ENCODE results near the gene ACTR1A. TPM values are rescaled to one million over a fixed set of nuclear protein-coding genes. Genes with fewer than 3 reads are reported as not detected.
"Not testable (repeated sequence)": the region's sequence is repeated elsewhere in the genome, so short reads cannot be mapped to it uniquely, and the experiment has no call there.

ACTR1A gene
- total RNA-seq (2014; rRNA removed; shearing (Covaris generic)) = 78.5 and 93.2 TPM in 2 replicates
- 64.8 and 78.4 TPM in 2 replicates for polyA plus RNA-seq (2014; cell fraction: nucleus; rRNA removed)

DNA sequence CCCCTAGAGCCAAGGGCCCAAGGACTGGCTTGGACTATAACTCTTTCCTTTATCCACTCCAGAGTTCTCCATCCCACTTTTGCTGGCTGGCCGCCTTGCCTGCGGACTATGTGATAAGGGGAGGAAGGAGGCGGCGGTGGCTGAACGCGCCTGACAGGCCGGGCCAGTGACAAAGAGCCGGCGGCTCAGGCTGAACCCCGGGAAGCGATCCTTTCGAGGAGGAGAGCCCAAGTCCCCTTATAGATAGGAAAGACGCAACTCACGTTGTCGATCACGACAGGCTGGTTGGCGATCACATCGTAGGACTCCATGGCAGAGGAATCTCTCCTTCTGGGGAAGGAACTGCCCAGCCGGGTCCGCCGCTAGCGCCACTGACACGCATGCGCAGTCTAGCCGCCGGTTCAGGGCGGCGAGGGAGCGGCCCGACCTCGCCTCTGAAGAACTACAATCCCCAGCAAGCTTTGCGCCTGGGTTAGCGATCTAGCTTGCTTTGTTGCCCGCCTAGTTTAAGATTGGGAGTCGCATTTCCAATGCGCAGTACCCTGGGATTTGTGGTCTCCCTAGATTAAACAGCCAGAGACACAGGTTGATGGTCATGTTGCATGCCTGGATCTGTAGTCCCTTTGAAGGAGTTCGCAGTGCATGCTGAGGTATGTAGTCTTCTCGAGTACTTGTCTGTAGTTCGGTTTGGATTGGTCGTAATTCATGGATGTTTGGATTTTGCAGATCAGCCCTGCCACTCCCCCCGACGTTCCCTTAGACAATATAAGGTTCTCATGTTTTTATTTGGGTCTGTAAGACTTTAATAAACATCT is at the start of gene ACTR1A:
ACTR1A (minus strand) TSS at position 376 of the 815 bp plus-strand sequence; CDS start at position 311, 65 bp downstream.
- DNase-seq (ENCODE audit: extremely low read depth, low read depth) = peak; percentile 98

DNA sequence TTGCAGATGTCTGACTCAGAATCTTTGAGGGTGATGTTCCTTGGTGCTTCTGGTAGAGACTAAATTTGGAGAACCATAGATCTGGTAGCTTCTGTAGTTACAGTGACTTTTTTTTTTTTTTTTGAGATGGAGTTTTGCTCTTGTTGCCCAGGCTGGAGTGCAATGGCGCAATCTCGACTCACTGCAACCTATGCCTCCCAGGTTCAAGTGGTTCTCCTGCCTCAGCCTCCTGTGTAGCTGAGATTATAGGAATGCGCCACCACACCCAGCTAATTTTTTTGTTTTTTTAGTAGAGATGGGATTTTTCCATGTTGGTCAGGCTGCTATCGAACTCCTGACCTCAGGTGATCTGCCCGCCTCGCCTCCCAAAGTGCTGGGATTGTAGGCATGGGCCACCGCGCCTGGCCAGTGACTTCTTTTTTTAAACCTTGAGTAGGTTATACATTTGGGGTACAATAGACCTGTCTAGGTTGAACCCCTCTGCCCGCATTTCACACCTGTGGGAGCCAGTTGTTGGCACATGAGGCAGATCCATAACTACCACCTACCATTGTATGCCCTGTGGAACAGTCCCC is 48.2 kb upstream of the ACTR1A start:
- no peak for DNase-seq (ENCODE audit: extremely low read depth, low read depth)

- no peak for DNase-seq (ENCODE audit: extremely low read depth, low read depth)
These were observed 47.0 kb upstream of the ACTR1A start for GRCh38 chr10:102549549-102549948.

GRCh38 chr10:102546606-102547320 is 44.3 kb upstream of the ACTR1A start:
- DNase-seq (ENCODE audit: extremely low read depth, low read depth) = no peak

- no peak for DNase-seq (ENCODE audit: extremely low read depth, low read depth)
These were observed 43.5 kb upstream of the ACTR1A start for GRCh38 chr10:102545997-102546396.

- DNase-seq (ENCODE audit: extremely low read depth, low read depth) = no peak
These were observed 42.9 kb upstream of the ACTR1A start for GRCh38 chr10:102545265-102545871.

DNA sequence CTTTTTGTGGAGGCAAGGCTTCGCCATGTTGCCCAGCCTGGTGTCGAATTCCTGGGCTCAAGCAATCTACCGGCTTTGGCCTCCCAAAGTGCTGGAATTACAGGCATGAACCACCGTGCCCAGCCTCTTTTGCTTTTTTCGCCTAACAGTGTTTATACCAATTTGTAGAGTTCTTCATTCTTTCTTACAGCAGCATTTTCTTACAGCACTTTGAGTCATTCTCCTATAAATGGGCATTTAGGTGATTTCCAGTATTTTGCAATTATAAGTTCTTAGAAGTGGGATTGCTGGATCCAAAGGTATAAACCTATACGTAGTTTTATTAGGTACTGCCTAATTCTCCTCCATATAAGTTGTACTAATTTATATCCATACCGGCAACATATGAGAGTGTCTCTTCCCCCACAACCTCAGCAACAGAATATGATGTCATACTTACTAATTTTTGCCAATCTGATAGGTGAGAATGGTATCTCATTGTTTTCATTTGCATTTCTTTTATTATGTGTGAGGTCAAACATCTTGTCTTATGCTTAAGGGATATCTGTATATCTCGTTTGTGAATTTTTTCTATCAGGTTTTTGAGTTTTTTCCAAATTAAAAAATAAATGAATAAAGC is 40.4 kb upstream of the ACTR1A start:
- DNase-seq (ENCODE audit: extremely low read depth, low read depth) = no peak

DNA sequence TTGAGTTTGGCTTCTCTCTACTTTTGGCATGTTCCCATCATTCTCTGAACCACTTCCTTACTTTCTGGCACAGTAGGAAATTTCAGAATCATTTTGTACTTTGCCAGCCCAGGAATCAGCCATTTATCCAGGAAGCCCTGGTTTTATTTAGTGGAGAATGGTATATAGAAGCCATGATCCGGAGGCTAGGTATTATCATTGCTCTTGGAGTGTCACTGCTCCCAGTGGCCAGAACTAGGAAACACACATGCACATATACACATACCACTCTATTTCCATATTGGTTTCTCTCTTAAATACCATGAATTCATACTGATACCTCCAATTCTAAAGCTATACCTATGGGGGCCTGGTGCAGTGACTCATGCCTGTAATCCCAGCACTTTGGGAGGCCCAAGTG is 37.5 kb upstream of the ACTR1A start:
- DNase-seq (ENCODE audit: extremely low read depth, low read depth) = no peak

DNA sequence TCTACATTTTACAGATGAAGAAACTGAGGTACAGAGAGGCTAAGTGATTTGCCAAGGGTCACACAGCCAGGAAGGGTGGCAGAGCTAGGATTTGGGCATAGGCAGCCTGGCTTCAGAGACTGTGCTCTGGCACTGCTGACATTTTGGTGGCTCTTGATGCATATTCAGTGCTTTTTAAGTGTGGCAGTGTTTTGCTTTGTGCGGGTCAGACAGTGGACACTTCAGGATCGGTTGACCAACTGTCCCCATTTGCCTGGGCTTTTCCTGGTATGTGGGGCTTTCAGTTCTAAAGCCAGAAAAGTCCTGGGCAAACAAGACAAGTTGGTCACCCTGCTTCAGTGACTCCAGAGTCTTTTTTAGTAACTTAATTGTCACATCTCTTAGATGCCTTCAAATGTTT is 36.3 kb upstream of the ACTR1A start:
- no peak for DNase-seq (ENCODE audit: extremely low read depth, low read depth)

DNA sequence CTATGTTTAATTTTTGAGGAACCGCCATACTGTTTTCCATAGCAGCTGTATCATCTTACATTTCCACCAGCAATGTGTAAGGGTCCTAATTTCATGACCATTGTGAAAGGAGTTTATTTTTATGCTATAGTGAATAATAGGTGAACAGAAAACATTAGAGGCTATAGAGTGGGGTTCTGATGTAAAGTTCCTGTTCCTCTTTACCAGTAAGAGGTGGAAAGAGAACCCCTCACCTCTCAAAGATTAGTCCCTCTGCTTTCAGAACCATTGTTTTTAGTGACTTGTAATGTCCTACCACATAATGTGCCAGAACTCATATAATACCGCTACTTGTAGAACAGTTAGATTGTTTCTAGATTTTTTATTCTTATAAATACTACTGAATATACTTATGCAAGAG is 35.4 kb upstream of the ACTR1A start:
- DNase-seq (ENCODE audit: extremely low read depth, low read depth) = no peak

DNA sequence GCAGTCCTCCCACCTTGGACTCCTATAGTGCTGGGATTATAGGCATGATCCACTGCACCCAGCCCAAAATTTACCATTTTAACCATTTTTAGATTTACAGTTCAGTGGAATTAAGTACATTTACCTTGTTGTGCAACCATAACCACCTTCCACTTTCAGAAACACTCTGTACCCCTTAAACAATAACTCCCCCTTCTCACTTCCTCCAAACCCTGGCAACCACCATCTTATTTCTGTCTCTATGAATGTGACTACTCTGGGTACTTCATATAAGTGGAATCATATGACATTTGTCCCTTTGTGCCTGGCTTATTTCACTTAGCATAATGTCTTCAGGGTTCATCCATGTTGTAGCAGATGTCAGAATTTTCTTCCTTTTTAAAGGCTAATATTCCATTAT is 34.9 kb upstream of the ACTR1A start:
- DNase-seq (ENCODE audit: extremely low read depth, low read depth) = no peak

DNA sequence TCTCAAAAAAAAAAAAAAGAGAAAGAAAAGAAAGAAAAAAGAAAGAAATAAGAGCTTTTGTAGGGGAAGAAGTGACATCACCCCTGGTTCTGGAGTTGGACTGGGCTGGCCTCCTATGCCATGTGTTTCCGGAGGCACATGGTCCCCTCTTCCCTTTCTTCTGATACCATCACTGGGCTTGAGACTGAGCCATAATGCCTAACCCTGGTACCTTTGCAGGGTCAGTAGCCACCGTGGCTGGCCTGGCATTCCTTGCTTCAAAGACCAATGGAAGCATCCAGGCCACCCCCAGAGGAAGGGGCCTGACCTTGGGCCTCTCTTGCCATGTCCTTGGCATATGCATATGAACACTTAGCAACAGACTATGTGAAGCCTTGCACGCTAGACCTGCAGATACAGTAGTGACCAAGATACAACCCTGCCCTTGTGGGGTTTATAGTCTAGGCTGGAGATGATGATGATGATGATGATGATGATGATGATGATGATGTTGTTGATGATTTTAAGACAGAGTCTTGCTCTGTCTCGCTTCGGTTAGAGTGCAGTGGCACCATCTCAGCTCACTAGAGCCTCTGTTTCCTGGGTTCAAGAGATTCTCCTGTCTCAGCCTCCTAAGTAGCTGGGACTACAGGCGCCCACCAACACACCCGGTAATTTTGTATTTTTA is 33.1 kb upstream of the ACTR1A start:
- DNase-seq (ENCODE audit: extremely low read depth, low read depth) = no peak

DNA sequence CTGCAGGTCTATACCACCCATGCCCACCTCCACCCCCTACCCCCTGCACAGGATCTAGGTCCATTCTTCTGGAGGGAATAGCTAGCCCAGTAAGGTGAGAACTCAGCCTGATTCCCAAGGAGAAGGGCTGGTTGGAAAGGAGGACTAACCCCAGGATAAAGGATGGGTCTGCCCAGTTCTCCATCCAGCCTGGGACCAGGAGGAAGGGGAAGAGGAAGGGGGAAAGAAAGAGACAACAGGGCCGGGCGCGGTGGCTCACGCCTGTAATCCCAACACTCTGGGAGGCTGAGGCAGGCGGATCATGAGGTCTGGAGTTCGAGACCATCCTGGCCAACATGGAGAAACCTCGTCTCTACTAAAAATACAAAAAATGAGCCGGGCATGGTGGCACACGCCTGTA is 32.5 kb upstream of the ACTR1A start:
- not testable (repeated sequence) for DNase-seq (ENCODE audit: extremely low read depth, low read depth)

DNA sequence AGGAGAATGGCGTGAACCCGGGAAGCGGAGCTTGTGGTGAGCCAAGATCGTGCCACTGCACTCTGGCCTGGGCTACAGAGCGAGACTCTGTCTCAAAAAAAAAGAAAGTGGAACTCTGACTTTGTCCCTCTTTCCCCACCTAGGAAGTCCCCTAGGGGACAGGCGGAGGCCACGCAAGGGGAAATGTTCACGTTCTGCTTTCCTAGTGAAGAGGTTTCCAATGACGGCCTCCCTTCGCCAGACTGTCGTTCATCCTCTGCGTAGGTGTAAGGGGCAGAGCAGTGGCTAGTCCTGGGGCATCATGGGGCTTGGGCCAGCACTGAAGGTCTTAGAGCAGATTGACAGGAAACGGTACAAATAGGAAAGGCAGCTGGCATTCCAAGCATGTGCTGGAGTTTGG is 31.8 kb upstream of the ACTR1A start:
- DNase-seq (ENCODE audit: extremely low read depth, low read depth) = no peak

DNA sequence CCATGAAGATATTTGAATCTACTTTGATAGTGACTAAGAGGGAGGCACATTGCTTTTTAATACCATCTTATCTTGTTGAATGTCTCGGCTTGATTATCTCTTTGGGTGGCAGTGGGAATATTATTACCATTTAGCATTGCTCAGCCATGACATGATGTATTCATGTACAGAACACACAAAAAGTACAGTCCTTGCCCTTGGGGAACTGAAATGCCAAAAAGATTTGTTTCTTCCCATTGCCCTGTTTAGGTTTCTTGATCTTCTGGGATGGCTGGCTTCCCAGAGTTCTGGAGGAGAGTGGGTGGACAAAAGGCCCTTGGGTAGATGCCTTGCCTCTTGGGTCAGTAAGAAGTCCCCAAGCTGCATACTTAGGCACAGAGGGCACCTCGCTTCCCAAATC is 25.0 kb upstream of the ACTR1A start:
- DNase-seq (ENCODE audit: extremely low read depth, low read depth) = no peak

- DNase-seq (ENCODE audit: extremely low read depth, low read depth) = no peak
These were observed 22.2 kb upstream of the ACTR1A start for GRCh38 chr10:102524746-102525145.

DNA sequence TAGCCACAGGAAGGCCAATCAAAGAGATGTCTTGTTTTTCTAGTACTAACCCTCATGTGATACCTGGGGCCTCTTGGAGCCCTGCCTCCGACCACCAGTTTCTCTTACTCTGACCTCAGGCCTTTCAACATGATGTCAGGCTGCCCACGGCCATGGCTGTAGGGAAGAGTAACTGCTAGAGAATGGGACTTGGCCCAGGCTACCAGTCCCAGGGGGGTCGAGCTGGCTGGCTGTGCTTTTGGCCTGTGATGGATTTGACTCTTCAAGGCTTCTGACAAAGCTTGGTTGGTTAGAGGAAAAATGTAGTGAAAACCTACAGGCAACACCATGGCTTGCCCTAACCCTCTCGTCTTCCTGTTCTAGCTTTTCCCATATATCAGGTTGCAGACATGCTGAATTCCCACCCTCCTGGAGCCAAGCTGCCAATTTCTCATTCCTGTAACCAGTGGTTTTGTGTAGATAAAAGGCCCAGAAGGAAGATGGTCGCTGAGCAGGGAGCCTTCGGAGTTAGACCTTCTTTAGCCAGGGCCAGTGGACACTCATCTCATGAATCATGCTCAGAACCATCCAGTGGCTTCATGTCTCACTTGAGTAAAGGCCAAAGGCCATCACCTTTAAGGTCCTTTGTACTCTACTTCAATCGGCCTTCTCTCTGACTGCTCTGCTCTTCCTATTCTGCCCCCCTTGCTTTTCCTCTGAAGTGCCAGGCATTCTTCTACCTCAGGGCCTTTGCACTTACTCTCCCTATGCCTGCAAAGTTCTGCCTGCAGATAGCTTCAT is 20.9 kb upstream of the ACTR1A start:
- no peak for DNase-seq (ENCODE audit: extremely low read depth, low read depth)

- DNase-seq (ENCODE audit: extremely low read depth, low read depth) = no peak
These were observed 20.4 kb upstream of the ACTR1A start for GRCh38 chr10:102522874-102523249.

- no peak for DNase-seq (ENCODE audit: extremely low read depth, low read depth)
These were observed 16.8 kb upstream of the ACTR1A start for GRCh38 chr10:102519246-102519825.
